CD14-positive monocyte (primary cell): ENCODE data around the gene NFATC1. TPM values are rescaled to one million over a fixed set of nuclear protein-coding genes. Genes with fewer than 3 reads are reported as not detected.

Experiments
- DNase-seq, 3 donors: peaks; one replicate each; pipeline ENCODE4 v3.0.0-alpha.2; 2011 to 2022
- H2AFZ ChIP-seq: 2 replicates; pipeline ENCODE4 v1.6.0; 2012; ENCODE audit warnings: mild to moderate bottlenecking, low read depth, low read length, inconsistent platforms; ENCODE audit not compliant: insufficient read depth, poor library complexity, severe bottlenecking
- H3K27ac ChIP-seq, 2 donors: 1 replicate in 1 of 2; 2 replicates in 1 of 2; pipeline ENCODE4 v1.5.1; 2012 to 2013; ENCODE audit warnings: low read length in 2 of 2, control low read depth in 1 of 2, inconsistent platforms in 1 of 2, low read depth in 1 of 2, mild to moderate bottlenecking in 1 of 2
- H3K27me3 ChIP-seq, 2 donors: one replicate each; pipeline versions ENCODE4 v1.6.0 to v1.6.1; 2011 to 2013; ENCODE audit warnings: low read length in 2 of 2; ENCODE audit not compliant: control insufficient read depth in 2 of 2, insufficient read depth in 2 of 2
- H3K36me3 ChIP-seq, 2 donors: replicated peaks in 1 of 2; 1 replicate in 1 of 2; 2 replicates in 1 of 2; pipeline versions ENCODE4 v1.5.1 to v1.6.1; 2012 to 2013; ENCODE audit warnings: low read length in 2 of 2, control low read depth in 1 of 2, inconsistent platforms in 1 of 2, mild to moderate bottlenecking in 1 of 2; ENCODE audit not compliant: insufficient read depth in 2 of 2, control insufficient read depth in 1 of 2
- H3K4me1 ChIP-seq, 2 donors: 1 replicate in 1 of 2; 2 replicates in 1 of 2; pipeline versions ENCODE4 v1.5.1 to v1.6.1; 2012 to 2013; ENCODE audit warnings: low read length in 2 of 2, control low read depth in 1 of 2, inconsistent platforms in 1 of 2, mild to moderate bottlenecking in 1 of 2, moderate library complexity in 1 of 2; ENCODE audit not compliant: insufficient read depth in 2 of 2, control insufficient read depth in 1 of 2
- H3K4me2 ChIP-seq: replicated peaks from 2 replicates; pipeline ENCODE3; 2012; ENCODE audit warnings: low read length, moderate library complexity, mild to moderate bottlenecking; ENCODE audit not compliant: poor library complexity, severe bottlenecking; ENCODE audit errors: extremely low read depth
- H3K4me3 ChIP-seq, 3 experiments: fragments of 200-600 bp in 1 of 3; sonication (generic) in 1 of 3; replicated peaks in 1 of 3; 1 replicate in 2 of 3; 2 replicates in 1 of 3; pipeline ENCODE4 v1.5.1; 2011 to 2013; ENCODE audit warnings: low read length in 3 of 3, mild to moderate bottlenecking in 3 of 3, control low read depth in 2 of 3, low read depth in 2 of 3, inconsistent platforms in 1 of 3, moderate library complexity in 1 of 3
- H3K79me2 ChIP-seq: 2 replicates; pipeline ENCODE4 v1.6.0; 2012; ENCODE audit warnings: mild to moderate bottlenecking, control low read depth, inconsistent platforms, low read length, moderate library complexity; ENCODE audit not compliant: insufficient read depth
- H3K9ac ChIP-seq: 2 replicates; pipeline ENCODE4 v1.6.0; 2017; ENCODE audit warnings: low read length, mild to moderate bottlenecking; ENCODE audit not compliant: insufficient read depth, poor library complexity, severe bottlenecking
- H3K9me3 ChIP-seq, 2 donors: replicated peaks in 1 of 2; 1 replicate in 1 of 2; 2 replicates in 1 of 2; pipeline versions ENCODE4 v1.5.1 to v1.6.1; 2012 to 2013; ENCODE audit warnings: low read length in 2 of 2, control low read depth in 1 of 2; ENCODE audit not compliant: control insufficient read depth in 1 of 2, insufficient read depth in 1 of 2
- H4K20me1 ChIP-seq: 2 replicates; pipeline ENCODE4 v1.6.0; 2012; ENCODE audit warnings: mild to moderate bottlenecking, low read length, control low read depth, moderate library complexity; ENCODE audit not compliant: insufficient read depth
- H3K27ac Mint-ChIP-seq, 7 donors: one replicate each; pipeline ENCODE4 v1.8.0; 2020; ENCODE audit warnings: mild to moderate bottlenecking in 7 of 7, mixed read lengths in 7 of 7, moderate library complexity in 6 of 7, inconsistent platforms in 2 of 7
- H3K27me3 Mint-ChIP-seq, 3 donors: one replicate each; pipeline ENCODE4 v1.8.0; 2021 to 2022; ENCODE audit warnings: low read depth in 3 of 3, mild to moderate bottlenecking in 3 of 3, mixed read lengths in 3 of 3, moderate library complexity in 3 of 3, inconsistent platforms in 1 of 3
- H3K36me3 Mint-ChIP-seq, 2 donors: one replicate each; pipeline ENCODE4 v1.8.0; 2020; ENCODE audit warnings: mixed read lengths in 2 of 2, inconsistent platforms in 1 of 2, mild to moderate bottlenecking in 1 of 2
- H3K4me1 Mint-ChIP-seq: one replicate; pipeline ENCODE4 v1.8.0; 2020; ENCODE audit warnings: mild to moderate bottlenecking, mixed read lengths
- H3K4me3 Mint-ChIP-seq, 2 donors: one replicate each; pipeline ENCODE4 v1.8.0; 2020; ENCODE audit warnings: mild to moderate bottlenecking in 2 of 2, mixed read lengths in 2 of 2, moderate library complexity in 1 of 2
- H3K9me3 Mint-ChIP-seq, 7 donors: one replicate each; pipeline ENCODE4 v1.8.0; 2020 to 2022; ENCODE audit warnings: mixed read lengths in 7 of 7, mild to moderate bottlenecking in 6 of 7, moderate library complexity in 6 of 7, inconsistent platforms in 2 of 7
- WGBS: methylation state at CpG from one replicate; pipeline ENCODE4 v1.1.5; 2013; ENCODE audit warnings: missing lambda C conversion rate; ENCODE audit not compliant: insufficient coverage; 5-methylcytosine and 5-hydroxymethylcytosine counted together
- intact Hi-C, 2 donors: fragments of 100-400 bp; cut with micrococcal nuclease; formaldehyde crosslinking; loops; one replicate each; pipeline versions ENCODE4 v1.15.0 to v1.15.1; 2023
- polyA plus RNA-seq, 3 donors: library from polyadenylated mRNA; depleted of rRNA in 1 of 3; unstranded in 2 of 3; stranded (reverse) in 1 of 3; fragments of 300-500 nt in 2 of 3; fragments of >200 nt in 1 of 3; fragmentation: Illumina TruSeq in 2 of 3; gene quantifications; 1 replicate in 2 of 3; 2 replicates in 1 of 3; pipeline ENCODE4 v1.2.3, GENCODE V29; 2012 to 2021
- TF ChIP-seq, protein P1 (sequence below): fragments of 200-600 bp; IDR thresholded peaks from one replicate; pipeline ENCODE4 v1.8.0; 2022; ENCODE audit warnings: antibody characterized with exemption, mild to moderate bottlenecking

NFATC1 gene
- polyA plus RNA-seq, 3 donors, result 7.8 to 10.7 (median 8.3) TPM

DNA sequence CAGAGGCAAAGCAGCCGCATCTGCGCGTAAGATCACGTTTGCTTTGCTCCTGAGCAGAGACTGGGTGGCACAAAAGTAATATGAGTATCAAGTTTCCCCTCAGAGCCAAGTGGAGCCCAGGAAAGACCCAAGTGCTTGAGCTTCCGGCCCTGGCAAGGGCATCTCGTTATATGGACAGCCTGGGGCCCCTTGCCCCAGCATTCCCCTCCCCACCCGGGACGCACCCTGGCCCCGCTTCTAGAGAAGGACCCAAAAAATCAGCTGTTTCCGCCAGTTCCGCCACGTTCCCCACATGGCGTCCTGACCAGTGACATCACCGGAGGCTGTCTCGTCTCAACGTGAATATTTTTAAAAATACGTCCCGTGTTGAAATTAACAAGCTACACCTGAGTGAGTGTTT is 135.1 kb downstream of the NFATC1 start:
- Histone ChIP-seq H3K27me3 (peaks cover 0 to 20% of the 10 kb centered on the region in 2 donors), H3K9ac (no peak overlapping the region), H3K27ac (no peak overlapping the region), H2AFZ (no peak overlapping the region), H3K36me3 (peaks cover 16 to 26% of the 10 kb centered on the region in 2 donors), H3K79me2 (no peaks in the 10 kb centered on the region), H3K4me1 (no peaks in the 10 kb centered on the region), H4K20me1 (peaks cover 6% of the 10 kb centered on the region), H3K4me2 (no peak overlapping the region), H3K4me3 (no peak overlapping the region), H3K9me3 (no peaks in the 10 kb centered on the region)
- no peak overlapping the region for H3K4me3 Mint-ChIP-seq
- peaks cover 0 to 5% (median 0%) of the 10 kb centered on the region in 7 donors for H3K9me3 Mint-ChIP-seq
- TF ChIP-seq, protein P1, sequence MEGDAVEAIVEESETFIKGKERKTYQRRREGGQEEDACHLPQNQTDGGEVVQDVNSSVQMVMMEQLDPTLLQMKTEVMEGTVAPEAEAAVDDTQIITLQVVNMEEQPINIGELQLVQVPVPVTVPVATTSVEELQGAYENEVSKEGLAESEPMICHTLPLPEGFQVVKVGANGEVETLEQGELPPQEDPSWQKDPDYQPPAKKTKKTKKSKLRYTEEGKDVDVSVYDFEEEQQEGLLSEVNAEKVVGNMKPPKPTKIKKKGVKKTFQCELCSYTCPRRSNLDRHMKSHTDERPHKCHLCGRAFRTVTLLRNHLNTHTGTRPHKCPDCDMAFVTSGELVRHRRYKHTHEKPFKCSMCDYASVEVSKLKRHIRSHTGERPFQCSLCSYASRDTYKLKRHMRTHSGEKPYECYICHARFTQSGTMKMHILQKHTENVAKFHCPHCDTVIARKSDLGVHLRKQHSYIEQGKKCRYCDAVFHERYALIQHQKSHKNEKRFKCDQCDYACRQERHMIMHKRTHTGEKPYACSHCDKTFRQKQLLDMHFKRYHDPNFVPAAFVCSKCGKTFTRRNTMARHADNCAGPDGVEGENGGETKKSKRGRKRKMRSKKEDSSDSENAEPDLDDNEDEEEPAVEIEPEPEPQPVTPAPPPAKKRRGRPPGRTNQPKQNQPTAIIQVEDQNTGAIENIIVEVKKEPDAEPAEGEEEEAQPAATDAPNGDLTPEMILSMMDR, result no peak
- peaks cover 28 to 29% of the 10 kb centered on the region in 2 donors for H3K36me3 Mint-ChIP-seq
- no peak overlapping the region for H3K27ac Mint-ChIP-seq
- WGBS, result 95% methylated on average over 13 of the region's 18 CpGs
- DNase-seq, result no peak
- H3K27me3 Mint-ChIP-seq, result peaks cover 0 to 8% (median 6%) of the 10 kb centered on the region in 3 donors
- intact Hi-C loops, result loop anchor here in 1 of 2 donors (10.0 kb wide), 1 partner anchor 114 kb away; no protein-coding TSS in a partner anchor
- H3K4me1 Mint-ChIP-seq, result peaks cover 1% of the 10 kb centered on the region

GRCh38 chr18:79531386-79531785 is 135.7 kb downstream of the NFATC1 start:
- Histone ChIP-seq H4K20me1 (peaks cover 5% of the 10 kb centered on the region), H3K4me2 (no peak overlapping the region), H3K79me2 (no peaks in the 10 kb centered on the region), H3K9me3 (no peaks in the 10 kb centered on the region), H3K27ac (no peak overlapping the region), H3K27me3 (peaks cover 0 to 20% of the 10 kb centered on the region in 2 donors), H2AFZ (no peak overlapping the region), H3K4me3 (no peak overlapping the region), H3K36me3 (peaks cover 16 to 26% of the 10 kb centered on the region in 2 donors), H3K9ac (no peak overlapping the region), H3K4me1 (no peaks in the 10 kb centered on the region)
- TF ChIP-seq, protein P1, result no peak
- Mint-ChIP-seq H3K4me3 (no peak overlapping the region), H3K9me3 (peaks cover 0 to 5% (median 0%) of the 10 kb centered on the region in 7 donors), H3K27ac (peak overlapping the region in 1 of 7 donors; percentile 23), H3K4me1 (peaks cover 1% of the 10 kb centered on the region), H3K36me3 (peaks cover 28 to 29% of the 10 kb centered on the region in 2 donors), H3K27me3 (peaks cover 0 to 8% (median 6%) of the 10 kb centered on the region in 3 donors)
- WGBS, result 84% methylated on average over 19 of the region's 20 CpGs
- DNase-seq, result no peak
- intact Hi-C loops, result loop anchor here in 1 of 2 donors (10.0 kb wide), 1 partner anchor 113 kb away; no protein-coding TSS in a partner anchor
